K562 (cell line): Measurements from ENCODE around the gene OSTF1. TPM values are rescaled to one million over a fixed set of nuclear protein-coding genes. Genes with fewer than 3 reads are reported as not detected.

ENCODE experiments used
- BRD4 ChIP-seq: fragments of 200-600 bp; sonication (generic); IDR thresholded peaks from 2 replicates; pipeline ENCODE4 v1.6.1; 2017; ENCODE audit warnings: inconsistent platforms
- CBX8 ChIP-seq: fragments of 200-600 bp; sonication (generic); IDR thresholded peaks from 2 replicates; pipeline ENCODE4 v1.6.1; 2012; ENCODE audit warnings: borderline replicate concordance, mixed run types, low read depth, mild to moderate bottlenecking, moderate library complexity, mixed read lengths, low read length, control low read depth, inconsistent platforms; ENCODE audit not compliant: poor library complexity, severe bottlenecking; ENCODE audit errors: extremely low read depth
- CCNT2 ChIP-seq: IDR thresholded peaks from 2 replicates; pipeline ENCODE4 v1.6.1; 2011; ENCODE audit warnings: borderline replicate concordance, low read depth, mild to moderate bottlenecking, moderate library complexity, mixed read lengths, low read length; ENCODE audit not compliant: insufficient read length; ENCODE audit errors: extremely low read depth
- DEAF1 ChIP-seq: fragments of 450-650 bp; formaldehyde crosslinking; IDR thresholded peaks from 2 replicates; pipeline ENCODE4 v1.4.0; 2020; ENCODE audit warnings: mild to moderate bottlenecking, moderate library complexity
- ELF1 ChIP-seq: fragments of 200-800 bp; sonication (Bioruptor generic); IDR thresholded peaks from 2 replicates; pipeline ENCODE4 v1.6.1; 2016; ENCODE audit warnings: missing genetic modification characterization, missing compliant biosample characterization
- ELK3 ChIP-seq: fragments of 450-650 bp; formaldehyde crosslinking; IDR thresholded peaks from 2 replicates; pipeline ENCODE4 v1.4.0; 2020; ENCODE audit warnings: mild to moderate bottlenecking
- LCOR ChIP-seq: sonication (generic); formaldehyde crosslinking; IDR thresholded peaks from 2 replicates; pipeline ENCODE4 v1.8.0; 2022; ENCODE audit warnings: mild to moderate bottlenecking, missing genetic modification reagents
- NCOR1 ChIP-seq: fragments of 450-650 bp; IDR thresholded peaks from 2 replicates; pipeline ENCODE4 v1.6.1; 2016; ENCODE audit warnings: mild to moderate bottlenecking, moderate library complexity
- OTX1 ChIP-seq: fragments of 450-650 bp; formaldehyde crosslinking; IDR thresholded peaks from 2 replicates; pipeline ENCODE4 v1.4.0; 2022; ENCODE audit warnings: mild to moderate bottlenecking
- POLR2A ChIP-seq: fragments of 450-650 bp; conservative IDR thresholded peaks from 2 replicates; pipeline ENCODE4 v1.6.1; 2016
- POLR2H ChIP-seq: IDR thresholded peaks from 2 replicates; pipeline ENCODE4 v1.6.1; 2016; ENCODE audit warnings: missing genetic modification characterization, low read depth, mild to moderate bottlenecking, control low read depth, missing compliant biosample characterization, moderate library complexity
- RBFOX2 ChIP-seq: fragments of 200-400 bp; formaldehyde crosslinking; IDR thresholded peaks from 2 replicates; pipeline ENCODE4 v1.6.1; 2017; ENCODE audit warnings: low read depth, mild to moderate bottlenecking, low read length, moderate library complexity
- RNF219 ChIP-seq: fragments of 250-450 bp; sonication (Bioruptor Pico); IDR thresholded peaks from 2 replicates; pipeline ENCODE4 v1.5.0; 2022; ENCODE audit warnings: mild to moderate bottlenecking
- SNRNP70 ChIP-seq: fragments of 200-400 bp; formaldehyde crosslinking; optimal IDR thresholded peaks from 2 replicates; pipeline ENCODE3; 2017; ENCODE audit warnings: low read depth, low read length
- TBP ChIP-seq: optimal IDR thresholded peaks from 2 replicates; pipeline ENCODE3; 2011; ENCODE audit warnings: low read depth, low read length, improper control_type of control experiment
- TEAD1 ChIP-seq, 2 experiments: fragments of 450-650 bp in 1 of 2; sonication (generic) in 1 of 2; formaldehyde crosslinking; IDR thresholded peaks; 2 replicates each; pipeline versions ENCODE4 v1.4.0 to v1.8.0; 2020 to 2022; ENCODE audit warnings: mild to moderate bottlenecking in 2 of 2, missing genetic modification reagents in 1 of 2
- ZNF174 ChIP-seq: fragments of 250-450 bp; sonication (Bioruptor Pico); IDR thresholded peaks from 2 replicates; pipeline ENCODE4 v1.4.0; 2020; ENCODE audit warnings: mild to moderate bottlenecking
- polyA plus RNA-seq, 8 experiments: library from polyadenylated mRNA; depleted of rRNA in 4 of 8; stranded (reverse) in 5 of 8; unstranded in 3 of 8; fragments of >200 nt; fragmentation: Nextera tagmentation in 2 of 8; fragmentation: Illumina TruSeq in 1 of 8; extraction: Ambion mirVana in 2 of 8; extraction: Trizol in 1 of 8; gene quantifications; 2 replicates each; pipeline versions ENCODE4 v1.2.1 to v1.2.3, GENCODE V29; 2011 to 2014; ENCODE audit warnings: inconsistent platforms in 1 of 8, missing spikeins in 1 of 8
- total RNA-seq, 7 experiments: library from RNA; depleted of rRNA in 6 of 7; stranded (reverse); fragments of >200 nt in 6 of 7; fragmentation: Illumina TruSeq in 2 of 7; extraction: Trizol in 2 of 7; gene quantifications; 2 replicates each; pipeline versions ENCODE4 v1.2.1 to v1.2.3, GENCODE V29; 2011 to 2021; ENCODE audit warnings: low replicate concordance in 1 of 7
- TF ChIP-seq, protein P1 (sequence below), 2 experiments: IDR thresholded peaks; 2 replicates each; pipeline ENCODE4 v1.6.1; 2011; ENCODE audit warnings: borderline replicate concordance in 1 of 2, control low read depth in 1 of 2, low read depth in 1 of 2, low read length in 1 of 2, mild to moderate bottlenecking in 1 of 2, mixed read lengths in 1 of 2, moderate library complexity in 1 of 2; ENCODE audit not compliant: insufficient read depth in 1 of 2, insufficient read length in 1 of 2, poor library complexity in 1 of 2, severe bottlenecking in 1 of 2; ENCODE audit errors: extremely low read depth in 1 of 2
- TF ChIP-seq, protein P2 (sequence below): fragments of 450-650 bp; IDR thresholded peaks from one replicate; pipeline ENCODE4 v1.6.1; 2018; ENCODE audit warnings: mild to moderate bottlenecking, moderate library complexity; ENCODE audit not compliant: partially characterized antibody

OSTF1 gene
- total and polyA plus RNA-seq, 9 of the 15 experiments (the other 6 are each of a cell fraction or from before 2014, with no cell fraction given): 15.0 to 37.3 (median 23.0) TPM

DNA sequence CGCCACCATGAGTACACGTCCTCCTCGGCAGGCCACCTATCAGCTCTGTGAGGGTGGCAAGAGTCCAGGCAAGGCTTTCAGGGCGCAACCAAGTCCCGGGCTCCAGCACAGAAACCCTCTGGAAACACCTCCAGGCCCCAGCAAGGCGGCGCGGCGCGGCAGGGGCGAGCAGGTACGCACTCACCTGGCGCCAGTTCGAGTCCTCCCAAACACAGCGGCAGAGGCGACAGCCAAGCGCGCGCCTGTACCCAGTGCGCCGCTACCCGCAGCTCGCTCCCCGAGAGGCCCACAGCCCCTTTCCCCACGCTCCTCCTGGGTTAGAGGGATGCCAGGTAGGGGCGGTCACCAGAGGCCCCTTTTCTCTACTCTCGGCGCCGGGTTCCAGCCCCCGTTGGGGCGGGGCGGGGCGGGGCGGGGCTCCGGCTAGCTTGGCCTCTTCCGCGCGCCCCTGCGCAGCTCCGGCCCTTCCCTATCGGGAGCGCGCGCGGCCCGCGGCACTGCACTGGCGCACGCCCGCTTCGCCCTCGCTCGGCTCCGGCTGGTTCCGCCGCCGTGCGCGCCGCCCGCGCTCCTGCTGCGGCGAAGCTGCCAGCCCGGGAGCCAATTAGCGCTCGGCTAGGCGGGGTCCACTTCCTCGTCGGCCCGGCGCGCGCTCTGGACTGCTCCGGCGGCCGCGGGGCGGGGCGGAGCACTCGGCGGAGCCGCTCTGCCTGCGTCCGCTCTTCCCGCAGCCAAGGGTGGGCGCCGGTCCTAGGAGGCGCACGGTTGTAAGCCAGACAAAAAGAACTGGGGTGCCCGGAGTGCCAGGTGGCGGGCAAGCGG lies at the start of gene OSTF1, which contains the start of gene NMRK1 (continued):
- TF ChIP-seq, protein P1, sequence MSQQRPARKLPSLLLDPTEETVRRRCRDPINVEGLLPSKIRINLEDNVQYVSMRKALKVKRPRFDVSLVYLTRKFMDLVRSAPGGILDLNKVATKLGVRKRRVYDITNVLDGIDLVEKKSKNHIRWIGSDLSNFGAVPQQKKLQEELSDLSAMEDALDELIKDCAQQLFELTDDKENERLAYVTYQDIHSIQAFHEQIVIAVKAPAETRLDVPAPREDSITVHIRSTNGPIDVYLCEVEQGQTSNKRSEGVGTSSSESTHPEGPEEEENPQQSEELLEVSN (IDR thresholded peaks at IDR 0.05; ENCODE audit: borderline replicate concordance in 1 of 2, extremely low read depth in 1 of 2, insufficient read depth in 1 of 2, insufficient read length in 1 of 2, low read depth in 1 of 2, low read length in 1 of 2, poor library complexity in 1 of 2, severe bottlenecking in 1 of 2): peak in 1 of 2 experiments; percentile 47
- peak; percentile 85 for TF ChIP-seq RBFOX2
- TF ChIP-seq OTX1 (CRISPR knock-in tag): no peak
- no peak for TF ChIP-seq SNRNP70
- TF ChIP-seq LCOR (CRISPR knock-in tag): no peak
- TF ChIP-seq TEAD1 (CRISPR knock-in tag; IDR thresholded peaks at IDR 0.05): no peak
- TF ChIP-seq ELK3 (CRISPR knock-in tag): no peak
- no peak for TF ChIP-seq NCOR1
- TF ChIP-seq CCNT2: no peak
- TF ChIP-seq RNF219 (CRISPR knock-in tag): no peak
- TF ChIP-seq TBP: peak; percentile 31
- TF ChIP-seq CBX8: no peak
- no peak for TF ChIP-seq DEAF1 (CRISPR knock-in tag)
- TF ChIP-seq BRD4: no peak
- TF ChIP-seq ZNF174 (CRISPR knock-in tag): no peak
- TF ChIP-seq, protein P2, sequence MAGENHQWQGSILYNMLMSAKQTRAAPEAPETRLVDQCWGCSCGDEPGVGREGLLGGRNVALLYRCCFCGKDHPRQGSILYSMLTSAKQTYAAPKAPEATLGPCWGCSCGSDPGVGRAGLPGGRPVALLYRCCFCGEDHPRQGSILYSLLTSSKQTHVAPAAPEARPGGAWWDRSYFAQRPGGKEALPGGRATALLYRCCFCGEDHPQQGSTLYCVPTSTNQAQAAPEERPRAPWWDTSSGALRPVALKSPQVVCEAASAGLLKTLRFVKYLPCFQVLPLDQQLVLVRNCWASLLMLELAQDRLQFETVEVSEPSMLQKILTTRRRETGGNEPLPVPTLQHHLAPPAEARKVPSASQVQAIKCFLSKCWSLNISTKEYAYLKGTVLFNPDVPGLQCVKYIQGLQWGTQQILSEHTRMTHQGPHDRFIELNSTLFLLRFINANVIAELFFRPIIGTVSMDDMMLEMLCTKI: no peak
- TF ChIP-seq ELF1: peak; percentile 53; the same call in 1 of the 2 replicates
- no peak for TF ChIP-seq POLR2H (tag)
- peak; percentile 70 for TF ChIP-seq POLR2A
